Left forelimb (tissue), 1 donor: ENCODE data around the gene TBKBP1.

Experiments used
- DNase-seq: peaks from one replicate; pipeline ENCODE4 v3.0.0-alpha.2; 2018; ENCODE audit warnings: low spot score

The TBKBP1 gene, protein sequence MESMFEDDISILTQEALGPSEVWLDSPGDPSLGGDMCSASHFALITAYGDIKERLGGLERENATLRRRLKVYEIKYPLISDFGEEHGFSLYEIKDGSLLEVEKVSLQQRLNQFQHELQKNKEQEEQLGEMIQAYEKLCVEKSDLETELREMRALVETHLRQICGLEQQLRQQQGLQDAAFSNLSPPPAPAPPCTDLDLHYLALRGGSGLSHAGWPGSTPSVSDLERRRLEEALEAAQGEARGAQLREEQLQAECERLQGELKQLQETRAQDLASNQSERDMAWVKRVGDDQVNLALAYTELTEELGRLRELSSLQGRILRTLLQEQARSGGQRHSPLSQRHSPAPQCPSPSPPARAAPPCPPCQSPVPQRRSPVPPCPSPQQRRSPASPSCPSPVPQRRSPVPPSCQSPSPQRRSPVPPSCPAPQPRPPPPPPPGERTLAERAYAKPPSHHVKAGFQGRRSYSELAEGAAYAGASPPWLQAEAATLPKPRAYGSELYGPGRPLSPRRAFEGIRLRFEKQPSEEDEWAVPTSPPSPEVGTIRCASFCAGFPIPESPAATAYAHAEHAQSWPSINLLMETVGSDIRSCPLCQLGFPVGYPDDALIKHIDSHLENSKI

DNA sequence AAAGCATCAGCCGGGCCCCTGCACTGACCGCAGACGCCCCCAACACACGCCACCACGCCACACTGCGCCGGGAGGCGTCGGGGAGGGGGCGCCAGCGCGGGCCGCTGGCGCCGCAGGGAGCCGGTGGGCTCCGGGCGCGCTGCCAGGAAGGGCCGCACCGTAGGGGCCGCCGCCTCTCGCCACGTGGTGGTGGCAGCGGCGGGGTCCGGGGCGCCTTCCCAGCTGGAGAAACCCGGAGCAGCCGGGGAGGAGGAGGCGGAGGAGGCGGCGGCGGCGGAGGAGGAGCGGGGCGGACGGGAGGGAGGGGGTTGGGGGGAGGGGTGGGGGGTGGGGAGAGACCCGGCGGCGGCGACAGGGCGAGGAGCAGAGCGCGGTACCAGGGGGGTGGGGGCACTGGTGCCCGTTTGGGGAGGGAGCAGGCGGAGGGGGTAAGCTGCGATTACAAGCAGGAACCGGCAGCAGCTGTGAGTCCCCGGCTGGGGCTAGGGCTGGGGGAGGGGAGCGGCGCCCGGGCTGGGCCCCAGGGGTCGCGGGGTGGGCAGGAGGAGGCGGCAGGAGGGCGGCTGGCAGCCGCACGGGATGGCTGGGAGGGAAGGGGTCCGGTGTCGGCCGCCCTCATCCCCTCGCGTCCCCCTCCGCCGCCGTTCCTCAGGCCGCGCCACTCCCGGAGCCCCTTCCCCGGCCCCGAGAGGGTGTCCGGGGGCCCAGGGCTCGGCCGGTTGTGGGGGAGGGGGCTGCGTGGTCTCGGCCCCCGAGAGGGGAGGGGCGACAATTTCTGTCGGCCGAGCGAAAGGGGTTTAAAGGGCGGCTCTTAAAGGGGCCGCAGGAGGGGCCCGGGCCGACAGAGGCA, at the start of gene TBKBP1:
Gene TBKBP1, plus strand, starts transcription at position 431 of the 850 bp plus-strand sequence. CDS start 1,952 bp downstream, outside the sequence.
- DNase-seq: peak; percentile 81

DNA sequence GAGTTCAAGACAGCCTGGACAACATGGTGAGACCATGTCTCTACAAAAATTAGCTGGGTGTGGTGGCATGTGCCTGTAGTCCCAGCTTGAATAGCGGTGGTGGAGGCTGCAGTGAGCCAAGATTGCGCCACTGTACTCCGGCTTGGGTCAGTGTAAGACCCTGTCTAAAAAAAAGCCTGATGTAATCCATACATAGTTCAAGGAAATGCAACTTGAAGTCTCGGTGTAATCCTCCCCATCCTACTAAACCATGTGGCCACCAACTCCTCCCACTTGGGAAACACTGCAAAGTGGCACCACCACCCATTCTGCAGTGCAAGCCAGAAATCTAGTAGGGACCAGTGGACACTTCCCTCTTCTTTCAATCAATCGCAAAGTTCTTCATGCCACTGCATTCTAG, 49.6 kb upstream of the TBKBP1 start:
- no peak for DNase-seq

DNA sequence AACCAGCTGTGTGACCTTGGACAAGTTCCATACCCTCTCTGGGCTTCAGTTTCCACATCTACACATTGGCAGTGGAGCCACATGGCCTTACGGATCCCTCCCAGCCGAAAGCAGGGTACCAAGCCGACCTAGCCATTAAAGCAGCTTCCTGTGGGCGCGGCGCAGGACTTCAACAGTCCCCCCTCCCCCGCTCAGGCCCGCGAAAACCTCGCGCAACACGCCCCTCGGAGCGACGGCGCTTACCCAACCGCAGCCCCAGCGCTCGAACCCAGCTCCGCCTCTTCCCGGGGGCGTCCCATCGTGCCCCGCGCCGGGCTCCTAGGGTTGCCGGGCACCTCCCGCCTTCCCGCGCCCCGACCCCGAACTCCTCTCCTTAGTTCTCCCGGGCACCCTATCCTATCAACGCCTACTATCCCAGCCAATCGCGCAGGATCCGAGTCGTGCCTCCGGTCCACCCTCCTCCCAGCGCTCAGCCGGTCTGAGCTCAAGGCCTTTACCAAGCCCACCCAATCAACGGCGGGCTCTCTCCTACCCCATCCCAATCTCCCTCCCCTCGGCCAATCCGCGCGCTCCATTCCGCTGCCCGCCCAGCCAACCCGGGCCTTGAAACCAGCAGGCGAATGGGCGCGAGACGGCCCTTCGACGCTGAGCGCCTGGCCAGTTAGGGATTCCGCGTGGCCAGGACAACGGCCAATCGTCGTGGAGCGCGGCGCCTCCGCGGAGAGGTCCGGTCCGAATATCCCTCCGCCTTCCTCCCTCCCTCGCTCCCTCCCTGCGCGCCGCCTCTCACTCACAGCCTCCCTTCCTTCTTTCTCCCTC, 44.6 kb upstream of the TBKBP1 start, which contains the start of gene KPNB1:
Gene KPNB1, plus strand, starts transcription at position 767 of the 819 bp plus-strand sequence. CDS start 326 bp downstream, outside the sequence.
- DNase-seq: peak; percentile 99

DNA sequence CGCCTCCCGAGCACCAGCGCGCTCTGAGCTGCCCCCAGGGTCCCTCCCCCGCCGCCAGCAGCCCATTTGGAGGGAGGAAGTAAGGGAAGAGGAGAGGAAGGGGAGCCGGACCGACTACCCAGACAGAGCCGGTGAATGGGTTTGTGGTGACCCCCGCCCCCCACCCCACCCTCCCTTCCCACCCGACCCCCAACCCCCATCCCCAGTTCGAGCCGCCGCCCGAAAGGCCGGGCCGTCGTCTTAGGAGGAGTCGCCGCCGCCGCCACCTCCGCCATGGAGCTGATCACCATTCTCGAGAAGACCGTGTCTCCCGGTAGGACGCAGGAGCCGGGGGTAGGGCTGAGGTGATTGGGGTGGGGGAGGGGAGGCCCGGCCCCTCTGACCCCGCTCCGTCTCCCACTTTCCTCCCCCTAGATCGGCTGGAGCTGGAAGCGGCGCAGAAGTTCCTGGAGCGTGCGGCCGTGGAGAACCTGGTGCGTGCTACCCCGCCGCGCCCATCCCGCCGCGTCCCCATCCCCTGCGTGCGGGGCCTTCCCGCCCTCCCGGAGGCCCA, 43.9 kb upstream of the TBKBP1 start:
- DNase-seq: no peak

DNA sequence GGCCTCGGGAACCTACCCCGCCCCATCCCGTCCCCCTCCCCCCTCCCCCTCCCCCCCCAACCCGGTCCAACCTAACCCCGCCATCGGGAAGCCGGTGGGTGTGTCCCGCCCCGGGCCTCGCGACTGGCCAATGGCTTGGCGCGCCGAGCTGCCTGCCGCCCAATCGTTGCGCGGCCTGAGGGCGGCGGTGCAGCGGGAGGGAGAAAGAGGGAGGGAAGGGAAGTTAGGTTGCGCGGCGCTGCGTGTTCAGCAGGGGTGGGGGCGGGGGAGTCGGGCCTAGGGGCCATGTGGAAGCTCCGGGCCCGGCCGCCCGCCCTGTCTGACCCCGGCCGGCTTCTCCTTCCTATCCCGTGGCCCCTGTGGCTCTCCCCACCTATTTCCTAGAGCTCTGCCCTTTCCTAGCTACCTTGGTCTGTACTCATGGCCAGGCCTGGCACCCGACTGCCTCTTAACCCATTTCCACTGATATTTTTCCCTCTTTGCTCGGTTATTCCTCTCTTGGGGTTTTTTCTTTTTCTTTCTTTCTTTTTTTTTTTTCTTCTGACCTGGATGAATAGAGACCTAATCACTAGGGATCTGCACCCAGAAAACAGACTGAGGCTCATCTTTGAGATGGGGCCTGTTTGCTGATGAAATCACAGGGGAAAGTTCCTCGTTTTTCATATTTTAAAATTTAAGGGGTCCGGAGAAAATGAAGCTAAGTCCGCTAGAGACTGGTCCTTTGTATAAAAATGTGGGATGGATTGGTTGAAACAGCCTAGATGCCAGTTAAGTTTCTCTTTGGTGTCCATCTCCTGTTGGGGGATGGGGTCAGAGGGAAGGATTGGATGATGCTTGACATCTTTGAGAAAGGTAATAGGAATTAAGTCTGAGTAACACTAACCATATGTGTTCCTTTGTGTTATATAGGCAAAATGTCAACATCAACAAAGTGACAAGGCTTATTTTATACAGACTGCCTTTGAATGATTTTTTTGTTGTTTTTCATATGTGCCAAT, 43.1 kb upstream of the TBKBP1 start:
- DNase-seq: peak; percentile 95

DNA sequence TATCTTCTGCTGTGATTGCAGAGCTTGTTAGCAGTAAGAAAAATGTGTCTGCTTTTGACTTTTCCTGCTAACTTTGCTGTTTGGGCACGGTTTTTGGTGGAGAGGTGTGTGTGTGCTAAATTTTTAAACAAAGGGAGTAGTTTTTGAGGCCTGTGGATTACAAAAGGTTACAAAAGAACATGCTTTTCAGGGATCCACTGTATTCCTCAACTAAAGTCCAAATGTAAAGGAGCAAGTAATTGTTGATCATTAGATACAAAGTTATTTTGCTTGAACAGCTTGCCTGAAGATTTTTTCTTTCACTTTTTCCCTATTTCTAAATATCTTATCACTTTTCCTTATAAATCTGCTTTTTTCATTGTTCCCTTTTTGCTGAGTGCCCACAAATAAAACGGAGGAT, 42.3 kb upstream of the TBKBP1 start:
- DNase-seq: no peak

DNA sequence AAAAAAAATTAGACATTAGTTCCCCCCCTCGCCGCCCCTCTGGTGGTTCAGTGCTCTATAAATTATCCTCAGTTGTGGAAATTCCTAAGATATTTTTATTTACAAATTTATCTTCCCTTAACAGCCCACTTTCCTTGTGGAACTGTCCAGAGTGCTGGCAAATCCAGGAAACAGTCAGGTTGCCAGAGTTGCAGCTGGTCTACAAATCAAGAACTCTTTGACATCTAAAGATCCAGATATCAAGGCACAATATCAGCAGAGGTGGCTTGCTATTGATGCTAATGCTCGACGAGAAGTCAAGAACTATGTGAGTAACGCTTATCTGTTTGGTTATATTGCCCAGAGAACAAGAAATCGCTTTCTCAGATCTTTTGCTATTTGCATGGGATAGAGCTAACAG, 41.4 kb upstream of the TBKBP1 start:
- DNase-seq: no peak

DNA sequence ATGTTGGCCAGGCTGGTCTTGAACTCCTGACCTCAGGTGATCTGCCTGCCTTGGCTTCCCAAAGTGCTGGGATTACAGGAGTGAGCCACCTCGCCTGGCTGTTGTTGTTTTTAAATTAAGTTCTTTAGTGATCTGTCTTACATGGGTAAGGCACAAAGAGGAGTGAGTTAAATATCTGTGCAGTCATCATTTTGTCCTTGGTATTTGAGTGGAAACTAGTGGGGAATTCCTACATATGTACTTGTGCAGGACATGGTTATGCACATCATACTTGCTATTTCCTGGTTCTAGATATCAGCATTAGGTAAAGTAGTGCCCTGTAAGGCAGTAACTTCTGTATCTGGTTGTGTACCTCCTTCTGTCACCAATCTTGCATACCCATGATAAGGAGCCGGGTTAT, 40.5 kb upstream of the TBKBP1 start:
- DNase-seq: no peak

DNA sequence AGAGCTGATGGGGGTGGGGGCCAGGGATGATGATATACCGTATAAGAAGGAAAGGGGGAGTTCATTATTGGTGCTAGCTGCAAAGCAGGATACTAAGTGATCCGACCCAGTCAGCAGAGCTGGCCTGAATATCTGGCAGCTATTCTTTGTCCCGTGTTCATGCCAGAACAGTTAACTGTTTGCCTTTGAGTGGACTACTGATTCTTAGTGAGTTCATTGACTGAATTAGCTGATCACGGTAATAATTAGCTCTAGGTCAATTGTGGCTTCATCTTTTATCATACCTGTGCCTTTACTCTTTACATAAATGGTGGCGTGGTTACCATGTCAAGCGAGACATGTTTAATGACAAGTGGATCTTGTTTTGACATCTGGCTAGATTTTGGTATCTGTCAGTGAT, 39.0 kb upstream of the TBKBP1 start:
- no peak for DNase-seq

DNA sequence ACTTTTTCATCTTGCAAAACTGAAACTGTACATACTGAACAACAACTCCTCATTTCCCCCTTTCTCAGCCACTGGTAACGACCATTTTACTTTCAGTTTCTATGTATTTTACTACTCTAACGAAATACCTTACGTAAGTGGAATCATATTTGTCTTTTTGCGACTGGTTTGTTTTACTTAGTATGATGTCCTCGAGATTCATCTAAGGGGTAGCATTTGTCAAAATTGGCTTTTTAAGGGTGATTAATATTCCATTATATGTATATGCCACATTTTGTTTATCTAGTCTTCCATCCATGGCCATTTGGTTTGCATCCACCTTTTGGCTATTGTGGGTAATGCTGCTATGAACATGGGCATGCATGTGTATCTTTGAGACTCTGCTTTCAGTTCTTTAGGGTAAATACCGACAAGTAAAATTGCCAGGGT, 33.9 kb upstream of the TBKBP1 start:
- no peak for DNase-seq

DNA sequence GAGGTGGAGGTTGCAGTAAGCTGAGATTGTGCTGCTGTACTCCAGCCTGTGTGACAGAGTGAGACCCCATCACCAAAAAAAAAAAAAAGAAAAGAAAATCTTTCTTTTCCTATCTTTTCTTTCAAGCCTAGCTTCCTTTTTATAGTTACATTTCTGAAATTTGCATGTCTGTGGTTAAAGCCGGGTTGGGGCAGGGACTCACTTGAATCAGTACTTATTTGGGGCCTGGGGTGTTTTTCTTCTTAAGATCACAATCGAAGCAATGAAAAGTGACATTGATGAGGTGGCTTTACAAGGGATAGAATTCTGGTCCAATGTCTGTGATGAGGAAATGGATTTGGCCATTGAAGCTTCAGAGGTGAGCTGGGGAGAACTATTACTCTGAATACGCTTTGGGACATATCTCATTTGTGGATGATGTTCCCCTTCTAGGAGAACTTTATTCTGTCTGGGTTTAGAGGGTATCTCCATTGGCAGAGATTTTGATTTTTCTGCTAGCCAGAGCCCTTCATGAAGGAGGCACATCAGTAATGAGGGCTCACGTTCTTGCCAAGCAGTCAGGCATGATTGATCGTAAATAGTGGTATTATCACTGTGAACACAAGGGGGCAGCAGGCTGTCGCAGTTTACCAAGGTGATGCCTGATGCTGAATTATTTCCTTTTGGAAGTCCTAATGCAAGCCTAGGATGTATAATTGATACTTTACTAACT, 29.9 kb upstream of the TBKBP1 start:
- no peak for DNase-seq

DNA sequence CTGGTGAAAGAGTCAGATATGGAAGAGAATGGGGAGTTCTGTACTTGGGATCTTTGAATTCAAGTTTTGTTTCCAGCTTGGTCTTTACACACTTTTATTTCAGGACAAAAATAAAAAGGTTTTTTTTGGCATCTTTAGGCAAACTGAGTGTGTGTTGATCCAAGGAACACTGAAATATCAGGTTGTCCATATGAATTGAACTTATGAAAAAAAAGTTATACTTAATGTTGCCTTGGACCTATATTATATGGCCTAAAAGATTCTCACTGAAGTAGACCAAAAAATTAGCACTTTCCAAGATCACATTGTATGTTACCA, 29.4 kb upstream of the TBKBP1 start:
- no peak for DNase-seq

DNA sequence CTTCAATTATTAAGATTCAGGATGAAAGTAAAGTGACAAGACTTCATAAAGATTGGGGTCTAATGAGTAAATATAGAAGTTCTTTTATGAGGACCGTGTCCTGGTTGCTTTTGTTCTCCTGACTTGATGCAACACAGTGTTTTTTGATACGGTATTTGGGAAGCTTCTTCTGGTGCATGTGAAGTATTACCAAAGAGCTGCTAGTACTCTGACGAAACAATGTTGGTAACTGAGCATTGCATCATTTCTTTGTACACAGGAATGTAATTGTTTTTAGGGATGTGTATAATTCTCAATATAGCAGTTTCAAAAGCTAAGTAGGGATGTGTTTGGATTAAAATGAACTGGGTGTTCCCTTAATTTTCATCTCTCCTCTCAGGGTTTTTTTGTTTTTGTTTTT, 28.3 kb upstream of the TBKBP1 start:
- DNase-seq: no peak

DNA sequence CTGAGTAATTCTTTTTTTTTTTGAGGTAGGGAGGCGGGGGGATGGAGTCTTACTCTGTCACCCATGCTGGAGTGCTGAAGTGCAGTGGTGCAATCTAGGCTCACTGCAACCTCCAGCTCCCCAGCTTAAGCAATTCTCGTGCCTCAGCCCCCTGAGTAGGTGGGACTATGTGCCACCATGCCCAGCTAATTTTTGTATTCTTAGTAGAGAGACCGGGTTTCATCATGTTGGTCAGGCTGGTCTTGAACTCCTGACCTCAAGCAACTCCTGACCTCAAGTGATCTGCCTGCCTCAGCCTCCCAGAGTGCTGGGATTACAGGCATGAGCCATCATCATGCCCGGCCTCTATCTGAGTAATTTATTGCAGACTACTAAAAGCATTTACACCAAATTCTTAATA, 24.9 kb upstream of the TBKBP1 start:
- DNase-seq: no peak

DNA sequence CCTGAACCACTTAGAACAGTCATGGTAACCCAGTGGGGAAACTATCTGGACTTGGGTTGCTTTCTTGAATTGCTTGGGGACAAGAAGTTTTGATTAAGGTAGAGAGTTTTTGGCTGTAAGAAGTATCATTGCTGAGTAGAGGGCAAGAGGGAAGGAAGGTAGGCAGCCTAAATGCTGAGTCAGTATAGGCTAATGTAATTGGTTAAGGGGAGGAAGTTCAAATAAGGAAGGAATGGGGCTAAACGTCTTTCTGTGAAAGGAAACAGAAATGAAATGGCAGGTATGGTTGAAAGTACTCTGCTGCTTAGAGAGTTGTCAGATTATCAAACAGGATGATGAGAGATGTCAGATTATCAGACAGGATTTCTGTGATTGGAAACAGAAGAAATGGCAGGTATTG, 23.9 kb upstream of the TBKBP1 start:
- DNase-seq: no peak

DNA sequence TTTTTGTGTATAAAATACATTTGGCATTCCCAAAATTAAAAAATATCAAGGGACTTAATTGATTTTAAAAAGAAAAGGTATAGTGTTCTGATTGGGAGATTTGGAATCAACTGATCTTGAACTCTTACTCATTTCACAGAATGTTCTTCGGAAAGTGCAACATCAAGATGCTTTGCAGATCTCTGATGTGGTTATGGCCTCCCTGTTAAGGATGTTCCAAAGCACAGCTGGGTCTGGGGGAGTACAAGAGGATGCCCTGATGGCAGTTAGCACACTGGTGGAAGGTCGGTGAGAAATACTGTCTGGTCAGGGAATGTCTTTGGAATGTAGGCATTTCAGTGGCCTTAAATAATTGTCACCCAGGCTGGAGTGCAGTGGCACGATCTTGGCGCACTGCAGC, 19.5 kb upstream of the TBKBP1 start:
- no peak for DNase-seq

DNA sequence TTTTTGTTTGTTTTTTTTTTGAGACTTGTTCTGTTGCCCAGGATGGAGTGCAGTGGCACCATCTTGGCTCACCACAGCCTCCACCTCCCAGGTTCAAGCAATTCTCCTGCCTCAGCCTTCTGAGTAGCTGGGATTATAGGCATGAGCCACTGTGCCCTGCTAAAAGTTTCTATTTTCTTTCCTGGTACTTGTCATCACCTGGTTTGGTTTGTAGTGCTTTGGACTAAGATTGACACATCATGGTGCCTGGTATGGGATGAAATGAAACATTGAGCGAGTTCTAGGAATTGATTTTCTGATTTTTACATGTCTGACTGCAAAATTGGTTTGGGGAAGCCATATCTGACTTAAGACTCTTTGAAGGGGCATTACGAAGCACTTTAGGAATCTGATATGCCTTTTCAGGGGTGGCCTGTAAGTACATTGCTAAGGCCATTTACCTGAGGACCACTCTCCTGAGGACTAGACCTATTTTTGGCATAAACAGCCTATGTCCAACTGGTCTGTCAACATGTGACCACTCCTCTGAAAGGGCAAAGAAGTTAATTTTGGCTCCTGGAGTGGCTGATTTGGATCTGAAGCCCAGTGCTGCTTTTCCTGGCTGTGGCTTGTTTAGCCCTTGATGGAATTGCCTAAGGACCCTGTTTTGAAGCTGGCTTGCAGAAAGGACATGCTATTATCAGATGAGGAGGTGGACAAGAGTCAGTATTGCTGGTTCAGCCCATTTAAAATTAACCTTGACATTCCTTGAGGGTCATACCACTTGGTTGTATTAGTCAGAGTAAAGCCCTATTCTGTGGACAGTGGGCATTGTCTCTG, 18.4 kb upstream of the TBKBP1 start:
- no peak for DNase-seq

DNA sequence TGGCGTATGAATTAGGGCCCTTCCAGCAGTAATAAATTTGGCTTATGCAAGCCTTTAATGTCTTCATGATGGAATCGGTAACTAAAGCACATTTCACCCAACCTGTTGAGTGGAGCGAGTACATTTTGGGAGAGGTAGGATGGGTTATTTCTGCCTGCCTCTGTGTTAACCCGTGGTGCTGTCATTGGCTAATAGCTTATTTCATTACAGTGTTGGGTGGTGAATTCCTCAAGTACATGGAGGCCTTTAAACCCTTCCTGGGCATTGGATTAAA, 17.8 kb upstream of the TBKBP1 start:
- no peak for DNase-seq
